Endothelial cell of umbilical vein (primary cell): ENCODE measurements around the gene TSPAN14. TPM values are rescaled to one million over a fixed set of nuclear protein-coding genes. Genes with fewer than 3 reads are reported as not detected.

Experiments
- BruUV-seq: library from RNA; stranded (reverse); fragments of 400-500 nt; replicated peaks from 2 replicates; lab custom pipeline; 2021; lab: Mats Ljungman, UMichigan
- CTCF ChIA-PET: fragments of 300-600, 350-600 bp; sonication (Branson Sonifier 250); formaldehyde crosslinking; loops from one replicate; lab custom pipeline; 2021; ENCODE audit warnings: antibody characterized with exemption, inconsistent platforms; lab: Charles Lee
- POLR2A ChIA-PET: fragments of 300-600, 350-600 bp; sonication (Branson Sonifier 250); formaldehyde crosslinking; loops from one replicate; lab custom pipeline; 2021; ENCODE audit warnings: antibody characterized with exemption, inconsistent platforms; lab: Charles Lee
- DNase-seq: peaks from one replicate; pipeline ENCODE4 v3.0.0-alpha.2; 2011; ENCODE audit warnings: low read depth, low spot score
- FAIRE-seq: peaks from 2 replicates; lab custom pipeline; 2011; peaks lifted over from hg19 to GRCh38; lab: Jason Lieb, UNC
- H2AFZ ChIP-seq: 2 replicates; pipeline ENCODE4 v1.6.0; 2012; ENCODE audit warnings: low read depth, low read length, control low read depth, inconsistent platforms
- H3K27ac ChIP-seq: 2 replicates; pipeline ENCODE4 v1.5.1; 2011; ENCODE audit warnings: low read depth, mild to moderate bottlenecking, control low read depth, low read length, moderate library complexity; ENCODE audit not compliant: insufficient read depth
- H3K27me3 ChIP-seq, 2 experiments: 2 replicates each; pipeline versions ENCODE4 v1.6.0 to v1.6.1; 2011; ENCODE audit warnings: low read length in 2 of 2, mixed read lengths in 1 of 2; ENCODE audit not compliant: control insufficient read depth in 2 of 2, insufficient read depth in 2 of 2
- H3K36me3 ChIP-seq, 2 experiments: 2 replicates in 1 of 2; 3 replicates in 1 of 2; pipeline ENCODE4 v1.5.1; 2011; ENCODE audit warnings: low read length in 2 of 2, mild to moderate bottlenecking in 1 of 2, moderate library complexity in 1 of 2; ENCODE audit not compliant: control insufficient read depth in 2 of 2, insufficient read depth in 2 of 2; ENCODE audit errors: extremely low read depth in 1 of 2
- H3K4me1 ChIP-seq: 3 replicates; pipeline ENCODE4 v1.5.1; 2011; ENCODE audit warnings: mild to moderate bottlenecking, low read length; ENCODE audit not compliant: control insufficient read depth, insufficient read depth; ENCODE audit errors: extremely low read depth
- H3K4me2 ChIP-seq: 2 replicates; pipeline ENCODE4 v1.6.1; 2011; ENCODE audit warnings: low read length, control low read depth, mixed read lengths; ENCODE audit not compliant: insufficient read depth
- H3K4me3 ChIP-seq, 3 experiments: fragments of 200-600 bp in 1 of 3; sonication (generic), shearing (Covaris generic) in 1 of 3; replicated peaks in 1 of 3; 2 replicates each; pipeline ENCODE4 v1.5.1; 2011 to 2016; ENCODE audit warnings: control low read depth in 3 of 3, low read length in 3 of 3, mild to moderate bottlenecking in 2 of 3, inconsistent platforms in 1 of 3, low read depth in 1 of 3, moderate library complexity in 1 of 3; ENCODE audit not compliant: insufficient read depth in 1 of 3
- H3K79me2 ChIP-seq: 2 replicates; pipeline ENCODE4 v1.6.0; 2012; ENCODE audit warnings: low read length, inconsistent platforms; ENCODE audit not compliant: control insufficient read depth, insufficient read depth
- H3K9ac ChIP-seq: replicated peaks from 2 replicates; pipeline ENCODE3; 2011; ENCODE audit warnings: low read length, control low read depth; ENCODE audit not compliant: insufficient read depth; ENCODE audit errors: extremely low read depth
- H3K9me1 ChIP-seq: replicated peaks from 3 replicates; pipeline ENCODE4 v1.6.0; 2011; ENCODE audit warnings: mild to moderate bottlenecking, low read length; ENCODE audit not compliant: control insufficient read depth, insufficient read depth; ENCODE audit errors: extremely low read depth
- H3K9me3 ChIP-seq: replicated peaks from 2 replicates; pipeline ENCODE4 v1.5.1; 2012; ENCODE audit warnings: low read length, inconsistent platforms; ENCODE audit not compliant: control insufficient read depth, insufficient read depth
- H4K20me1 ChIP-seq: replicated peaks from 2 replicates; pipeline ENCODE3; 2011; ENCODE audit warnings: mild to moderate bottlenecking, low read length; ENCODE audit not compliant: control insufficient read depth, insufficient read depth; ENCODE audit errors: extremely low read depth
- CTCF ChIP-seq, 2 donors: IDR thresholded peaks; 1 replicate in 1 of 2; 2 replicates in 1 of 2; pipeline ENCODE4 v1.5.1; 2011; ENCODE audit warnings: low read length in 2 of 2, mild to moderate bottlenecking in 2 of 2, moderate library complexity in 2 of 2, control low read depth in 1 of 2, inconsistent platforms in 1 of 2, low read depth in 1 of 2; ENCODE audit not compliant: insufficient read depth in 1 of 2; ENCODE audit errors: extremely low read depth in 1 of 2
- MYC ChIP-seq: IDR thresholded peaks from one replicate; pipeline ENCODE4 v1.6.1; 2011; ENCODE audit warnings: mild to moderate bottlenecking, low read depth, low read length
- POLR2A ChIP-seq: IDR thresholded peaks from 2 replicates; pipeline ENCODE4 v1.6.1; 2012; ENCODE audit warnings: low read depth, mild to moderate bottlenecking, control low read depth, low read length
- POLR2AphosphoS5 ChIP-seq: IDR thresholded peaks from 2 replicates; pipeline ENCODE4 v1.6.1; 2012; ENCODE audit warnings: low read depth, mild to moderate bottlenecking, control low read depth, low read length, moderate library complexity; ENCODE audit not compliant: insufficient read depth
- dilution Hi-C: fragments of 300-500 bp; cut with MboI; formaldehyde crosslinking; loops from one replicate; pipeline ENCODE4 v1.15.0; 2019; ENCODE audit warnings: low sequenced_read_pairs; ENCODE audit not compliant: extremely low pct_ligation_motif_present
- intact Hi-C: fragments of 100-400 bp; cut with micrococcal nuclease; formaldehyde crosslinking; loops from one replicate; pipeline ENCODE4 v1.10.0; 2022
- polyA plus RNA-seq, 4 experiments: library from polyadenylated mRNA; depleted of rRNA in 3 of 4; stranded (reverse) in 3 of 4; unstranded in 1 of 4; fragments of >200 nt; gene quantifications; 2 replicates each; pipeline versions ENCODE4 v1.2.1 to v1.2.3, GENCODE V29; 2011 to 2012; ENCODE audit warnings: missing spikeins in 1 of 4
- total RNA-seq: library from RNA; stranded (reverse); gene quantifications from 2 replicates; pipeline ENCODE4 v1.2.3, GENCODE V29; 2021

Gene TSPAN14
- total and polyA plus RNA-seq, 2 donors (not counting 3 experiments of a cell fraction or from before 2014, with no cell fraction given) = 210 to 242 TPM

DNA sequence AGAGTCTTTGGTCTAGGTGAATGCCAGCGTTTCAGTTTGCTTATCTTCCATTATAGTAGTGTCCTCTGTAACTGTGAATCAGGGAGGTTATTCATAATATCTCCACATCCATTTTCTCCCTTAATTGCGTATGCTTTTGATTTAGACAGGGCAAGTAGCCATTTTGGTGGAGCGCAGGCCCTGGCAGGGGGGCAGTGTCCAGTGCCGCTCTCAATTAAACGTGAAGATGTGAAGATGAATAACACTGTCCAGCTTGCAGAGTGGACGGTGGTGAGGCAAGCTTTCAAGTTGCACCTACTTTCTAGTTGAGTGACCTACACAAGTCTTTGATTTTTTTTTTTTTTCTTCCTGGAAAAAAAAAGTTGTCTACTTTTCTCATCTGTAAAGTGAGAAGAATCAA is 4.5 kb downstream of the TSPAN14 start:
- H3K9ac ChIP-seq = no peak overlapping the region
- ChIA-PET CTCF (interaction anchor here (0.7 to 37.4 kb wide), 5 partner anchors 9 to 80 kb away, joined by 3 to 1118 read pairs (median 13); no protein-coding TSS in a partner anchor), POLR2A (interaction anchor here (0.6 to 1.3 kb wide), 2 partner anchors 47 to 72 kb away, joined by 4 to 5 read pairs; no protein-coding TSS in a partner anchor)
- H3K4me1 ChIP-seq = peaks cover 77% of the 10 kb centered on the region
- peak overlapping the region; percentile 53 for H3K4me2 ChIP-seq
- H3K27me3 ChIP-seq = no peaks in the 10 kb centered on the region
- FAIRE-seq (no peak), DNase-seq (no peak)
- no peak overlapping the region for H2AFZ ChIP-seq
- no peaks in the 10 kb centered on the region for H3K9me3 ChIP-seq
- no peaks in the 10 kb centered on the region for H3K9me1 ChIP-seq
- TF ChIP-seq POLR2A (no peak), MYC (no peak)
- peaks cover 8% of the 10 kb centered on the region for H4K20me1 ChIP-seq
- H3K36me3 ChIP-seq = peaks cover 4 to 6% of the 10 kb centered on the region in 2 experiments
- dilution Hi-C loops (no loop called here), intact Hi-C loops (no loop called here)
- peaks cover 94% of the 10 kb centered on the region for H3K79me2 ChIP-seq
- H3K27ac ChIP-seq = peak overlapping the region; percentile 19
- H3K4me3 ChIP-seq = peak overlapping the region in 1 of 3 experiments; percentile 13
- BruUV-seq = no TSS peak

- Histone ChIP-seq H2AFZ (no peak overlapping the region), H4K20me1 (peaks cover 8% of the 10 kb centered on the region), H3K9me1 (no peaks in the 10 kb centered on the region), H3K4me3 (peak overlapping the region in 1 of 3 experiments; percentile 13), H3K27me3 (no peaks in the 10 kb centered on the region), H3K9me3 (no peaks in the 10 kb centered on the region), H3K79me2 (peaks cover 99% of the 10 kb centered on the region), H3K4me2 (peak overlapping the region; percentile 53), H3K9ac (no peak overlapping the region), H3K36me3 (peaks cover 4 to 6% of the 10 kb centered on the region in 2 experiments), H3K4me1 (peaks cover 83% of the 10 kb centered on the region), H3K27ac (peak overlapping the region; percentile 42)
- ChIA-PET CTCF (interaction anchor here (0.7 to 37.4 kb wide), 5 partner anchors 8 to 81 kb away, joined by 3 to 1118 read pairs (median 13); no protein-coding TSS in a partner anchor), POLR2A (interaction anchor here (0.6 to 1.3 kb wide), 2 partner anchors 47 to 72 kb away, joined by 4 to 5 read pairs; no protein-coding TSS in a partner anchor)
- dilution Hi-C loops (no loop called here), intact Hi-C loops (no loop called here)
- FAIRE-seq = no peak
- TF ChIP-seq CTCF (IDR thresholded peaks at IDR 0.05; ENCODE audit: extremely low read depth in 1 of 2, insufficient read depth in 1 of 2, low read depth in 1 of 2, low read length in 2 of 2) = no peak
- peak; percentile 32 for TF ChIP-seq POLR2AphosphoS5
- no peak for DNase-seq
- BruUV-seq = no TSS peak
These were observed 5.1 kb downstream of the TSPAN14 start for GRCh38 chr10:80459047-80459865.
